NCI-H146 treated with DMSO at 0.1 percent for 48 hours (cell line): Measurements from ENCODE around the gene AQP2.
"Not testable (repeated sequence)": the region's sequence is repeated elsewhere in the genome, so short reads cannot be mapped to it uniquely, and the experiment has no call there.

Experiments
- DNase-seq: peaks from one replicate; lab custom pipeline; 2025; ENCODE audit not compliant: unreplicated experiment; lab: John Stamatoyannopoulos, UW

The AQP2 gene

DNA sequence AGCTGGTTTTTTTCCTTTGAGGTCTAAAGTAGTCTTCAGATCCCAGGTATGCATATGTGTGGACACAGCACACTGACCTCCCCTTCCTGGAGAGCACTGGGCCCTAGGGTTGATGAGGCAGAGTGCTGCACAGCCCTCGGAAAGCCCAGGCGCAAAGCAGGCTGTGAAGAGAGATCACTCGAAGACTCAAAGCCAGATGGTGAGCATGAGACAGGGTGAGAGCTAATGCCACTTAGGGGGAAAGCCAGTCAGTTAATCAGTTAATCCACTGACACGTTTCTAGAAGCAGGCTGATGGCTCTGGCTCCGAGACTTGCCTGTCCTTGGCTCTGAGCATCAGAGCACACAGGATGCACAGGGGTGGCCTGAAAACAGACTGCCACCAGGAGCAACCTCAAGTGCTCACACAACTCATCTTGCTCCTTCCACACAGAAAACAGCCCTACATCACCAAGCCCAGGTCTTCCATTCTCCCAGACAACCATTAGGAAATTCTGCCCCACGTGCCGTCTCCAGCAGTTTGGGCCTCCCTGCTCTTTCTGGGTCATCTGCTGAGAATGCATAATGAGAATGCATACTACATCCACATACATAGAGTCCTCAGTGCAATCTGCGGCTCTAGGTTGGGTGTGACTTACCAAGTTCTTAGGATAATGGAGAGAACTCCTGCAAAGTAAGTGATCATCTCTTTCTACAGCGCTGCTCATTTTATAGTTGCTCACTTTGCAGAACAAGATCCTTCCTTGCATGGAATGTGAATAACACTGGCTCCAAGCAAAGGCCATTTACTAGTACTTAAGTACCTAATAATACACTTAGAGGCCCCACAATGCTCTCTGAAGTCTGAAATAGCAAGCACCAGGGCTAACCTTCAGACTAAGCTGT, 34.2 kb downstream of the AQP2 start:
- no peak for DNase-seq

DNA sequence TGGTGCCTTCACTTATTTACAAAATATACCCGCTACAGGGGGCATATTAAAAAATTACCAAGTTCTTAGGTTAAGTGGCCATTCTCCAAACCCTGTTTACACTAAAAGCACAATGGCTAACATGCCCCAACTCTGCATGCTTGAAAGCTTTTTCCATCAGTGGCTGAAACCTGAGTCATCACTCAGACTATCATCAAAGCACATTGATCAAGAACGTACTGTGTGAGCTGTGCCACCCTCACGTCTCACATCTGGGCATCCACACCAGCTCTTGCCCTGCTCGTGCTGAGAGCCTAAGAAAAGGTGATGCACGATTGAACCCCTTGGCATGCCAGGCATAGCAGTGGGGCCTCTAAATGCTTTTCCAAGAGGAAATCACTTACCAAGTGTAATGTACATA, 35.4 kb downstream of the AQP2 start:
- DNase-seq = no peak

DNA sequence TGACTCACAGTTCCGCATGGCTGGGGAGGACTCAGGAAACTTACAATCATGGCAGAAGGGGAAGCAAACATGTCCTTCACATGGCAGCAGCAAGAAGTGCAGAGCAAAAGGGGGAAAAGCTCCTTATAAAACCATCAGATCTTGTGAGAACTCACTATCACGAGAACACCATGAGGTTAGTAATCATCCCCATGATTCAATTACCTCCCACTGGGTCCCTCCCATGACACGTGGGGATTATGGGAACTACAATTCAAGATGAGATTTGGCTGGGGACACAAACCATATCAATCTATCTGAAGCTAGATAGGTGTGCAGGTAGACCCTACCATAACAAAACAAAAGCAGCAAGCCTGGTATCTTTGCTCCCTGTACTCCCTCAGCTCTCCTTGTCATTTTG, 35.9 kb downstream of the AQP2 start:
- DNase-seq = not testable (repeated sequence)

DNA sequence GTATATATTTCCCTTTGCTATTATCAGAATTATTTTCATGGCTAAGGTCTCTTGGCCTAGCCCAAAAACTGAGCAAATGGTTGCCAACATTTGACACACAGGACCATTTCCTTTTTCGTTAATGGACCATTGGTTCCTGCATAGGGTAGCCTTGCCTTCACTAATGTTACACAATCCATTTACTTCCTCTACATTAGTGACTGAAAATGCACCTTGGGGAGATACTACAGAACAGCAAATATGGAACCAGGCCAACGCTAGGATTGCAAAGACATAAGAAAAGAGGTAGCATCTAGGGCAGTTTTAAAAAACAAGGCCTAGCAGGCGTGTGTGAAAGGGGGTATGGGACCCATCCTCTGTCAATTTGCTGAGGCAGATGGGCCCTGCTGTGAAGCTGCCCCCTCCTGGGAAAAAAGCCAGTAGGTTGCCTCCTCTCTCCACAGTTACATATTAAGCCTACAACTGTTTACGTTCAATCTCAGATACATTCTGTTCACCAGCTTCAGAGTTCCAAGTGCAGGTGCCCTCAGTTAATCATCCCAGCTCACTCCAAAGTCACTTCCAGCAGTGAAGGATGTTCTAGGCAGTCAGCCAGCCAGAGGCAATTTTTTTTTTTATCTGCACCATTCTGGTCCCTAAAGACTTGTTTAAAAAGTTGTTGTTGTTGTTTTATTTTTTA, 37.2 kb downstream of the AQP2 start:
- DNase-seq = no peak

DNA sequence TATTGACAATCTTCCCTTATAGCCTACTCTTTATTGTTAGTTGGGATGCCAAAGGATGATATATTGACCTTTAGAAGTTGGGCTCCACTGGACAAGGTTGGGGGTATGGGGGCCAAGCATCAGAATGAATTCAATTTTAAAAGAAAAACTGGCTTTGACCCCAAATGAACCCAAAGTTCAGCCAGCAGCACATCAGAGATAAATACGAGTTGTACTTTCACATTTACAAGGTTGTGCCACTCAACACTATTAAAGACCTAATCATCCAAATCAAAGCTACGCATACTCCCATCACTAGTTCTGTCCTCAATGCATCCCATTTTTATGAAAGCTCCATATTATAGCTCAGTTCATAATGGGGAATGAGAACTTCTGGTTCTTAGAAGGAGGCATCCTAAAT, 38.9 kb downstream of the AQP2 start:
- not testable (repeated sequence) for DNase-seq

DNA sequence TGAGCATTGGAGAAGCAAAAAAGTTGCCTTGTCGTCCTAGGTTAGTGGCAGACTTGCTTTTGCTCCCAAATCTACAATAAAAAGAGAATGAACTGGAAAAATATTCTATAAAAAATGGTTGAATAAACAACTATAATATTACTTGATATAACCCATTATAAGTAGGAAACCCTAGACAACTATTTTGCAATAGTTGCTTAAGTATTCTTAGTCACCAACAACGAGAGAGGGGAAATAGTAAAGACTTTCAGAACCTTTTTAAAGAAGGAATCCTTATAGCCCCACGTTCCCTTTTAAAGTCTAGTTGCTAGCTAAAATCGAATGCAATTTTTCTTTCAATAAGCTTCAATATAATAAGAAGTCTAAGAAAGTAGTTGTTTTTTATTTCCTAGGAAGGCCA, 39.7 kb downstream of the AQP2 start:
- DNase-seq = no peak

DNA sequence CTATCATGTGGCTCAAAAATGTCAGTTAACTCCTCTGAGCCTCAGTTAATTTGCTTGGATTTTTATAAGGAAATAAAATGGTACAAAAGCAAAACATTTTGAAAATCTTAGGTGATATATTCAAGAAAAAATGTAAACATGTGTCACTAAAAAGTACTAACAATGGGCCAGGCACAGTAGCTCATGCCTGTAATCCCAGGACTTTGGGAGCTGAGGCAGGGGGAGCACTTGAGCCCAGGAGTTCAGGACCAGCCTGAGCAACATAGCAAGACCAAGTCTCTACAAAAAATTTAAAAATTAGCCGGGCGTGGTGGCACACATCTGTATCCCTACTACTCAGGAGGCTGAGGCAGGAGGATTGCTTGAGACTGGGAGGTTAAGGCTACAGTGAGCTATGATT, 47.9 kb downstream of the AQP2 start:
- DNase-seq = no peak

DNA sequence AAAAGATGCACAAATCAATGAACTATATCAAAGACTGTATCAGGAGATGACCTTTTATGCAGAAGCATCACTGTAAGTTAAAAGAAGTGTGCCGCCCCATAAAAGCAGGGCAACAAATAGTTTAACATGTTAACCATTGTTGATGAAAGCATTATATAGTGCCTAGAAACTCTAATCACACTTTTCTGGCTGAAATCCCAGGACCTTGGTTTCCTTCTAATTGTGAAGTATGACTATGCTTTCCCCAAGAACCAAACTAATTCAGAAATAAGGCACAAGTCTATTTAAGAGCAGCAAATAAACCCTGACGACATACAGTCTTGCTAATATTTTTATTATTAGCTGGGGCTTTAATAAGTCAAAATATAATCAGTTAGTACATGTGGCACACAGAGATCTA, 53.1 kb downstream of the AQP2 start:
- DNase-seq = no peak

DNA sequence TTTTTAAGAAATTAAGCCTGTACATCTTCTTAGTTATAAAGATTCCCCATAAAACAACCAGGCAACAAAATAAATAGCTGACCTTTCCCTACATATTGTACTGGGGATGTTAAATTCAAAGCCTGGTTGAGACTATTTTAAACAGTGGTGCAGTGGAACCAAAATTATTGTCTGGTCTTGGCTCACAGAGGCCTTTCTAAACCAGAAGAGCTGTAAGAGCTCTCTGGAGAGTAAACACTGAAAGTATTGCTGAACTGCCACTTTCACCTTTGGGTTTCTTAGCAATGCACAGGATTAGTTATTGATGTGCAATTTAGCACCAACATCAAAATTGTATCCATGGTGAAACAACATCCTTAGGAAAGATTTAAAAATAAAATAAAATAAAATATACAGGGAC, 54.2 kb downstream of the AQP2 start:
- DNase-seq = no peak

DNA sequence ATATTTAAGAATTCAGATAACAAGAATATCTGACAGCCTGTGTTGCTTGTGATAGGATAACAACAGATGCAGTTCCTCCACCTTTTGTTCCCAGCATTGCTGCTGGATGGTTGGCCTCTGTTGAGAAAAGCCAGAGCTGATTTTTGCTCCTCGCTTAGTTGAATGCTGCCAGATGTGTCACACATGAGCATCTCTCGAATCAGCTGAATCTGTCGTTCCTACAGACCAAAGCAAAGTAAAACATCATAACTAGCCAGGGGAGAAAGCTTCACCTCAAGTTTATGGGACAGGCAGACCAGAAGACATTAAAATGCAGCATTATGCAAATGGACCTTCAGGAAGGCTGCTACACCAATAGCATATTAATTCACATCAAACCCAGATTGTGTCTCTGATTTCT, 54.6 kb downstream of the AQP2 start:
- DNase-seq = no peak

DNA sequence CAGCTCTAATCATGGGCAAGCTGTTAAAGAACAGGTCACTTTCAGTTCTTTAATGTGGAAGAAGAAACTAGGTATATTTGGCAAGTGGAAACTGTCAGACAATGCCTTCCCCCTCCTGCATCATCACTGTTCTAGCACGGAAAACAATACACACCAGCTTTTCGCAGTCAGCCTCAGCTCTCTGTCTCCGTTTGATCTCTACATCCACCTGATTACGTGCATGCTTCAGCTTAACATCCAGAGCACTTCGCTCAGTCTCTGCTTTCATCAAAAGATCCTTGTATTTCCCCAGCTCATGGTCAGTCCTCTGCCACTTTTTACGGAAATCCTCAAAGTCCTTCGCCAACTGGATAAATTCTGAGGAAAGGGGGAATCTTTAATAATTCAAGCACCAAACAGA, 55.7 kb downstream of the AQP2 start:
- no peak for DNase-seq

DNA sequence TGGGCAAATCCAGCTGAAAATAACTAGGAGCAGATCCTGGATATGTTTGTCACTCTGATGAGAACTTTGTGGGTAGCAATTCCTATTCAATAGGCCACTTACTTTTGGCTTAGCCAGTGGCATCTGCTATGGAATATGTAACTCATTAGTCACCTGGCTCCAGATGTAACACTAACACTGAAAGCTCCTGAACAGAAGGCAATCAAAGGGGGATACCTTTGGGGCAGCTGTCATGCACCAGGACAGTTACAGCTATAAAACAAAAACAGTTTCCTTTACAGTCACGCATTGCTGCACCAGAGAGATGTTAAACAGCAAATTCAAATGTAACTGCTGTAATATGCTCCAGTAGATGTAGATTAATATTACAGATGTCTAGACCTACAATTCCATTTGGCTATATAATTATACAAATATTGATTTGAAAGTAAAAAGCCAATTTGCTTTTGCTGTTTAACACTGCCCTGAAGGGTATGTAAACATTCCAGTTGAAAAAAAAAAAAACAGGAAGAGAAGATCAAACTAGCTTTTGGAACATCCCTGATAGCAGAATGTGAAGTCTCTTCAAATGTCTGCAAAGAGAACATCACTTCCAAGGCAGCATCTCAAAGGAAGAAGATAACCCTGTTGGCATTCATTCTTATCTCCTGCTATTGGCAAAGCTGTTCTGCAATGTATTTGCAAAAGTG, 56.4 kb downstream of the AQP2 start:
- DNase-seq = peak; percentile 64
